ENCODE data around the gene C9orf50.

The C9orf50 gene

GRCh38 chr9:129630967-129631673 is 10.2 kb upstream of the C9orf50 start:
- DNase-seq, result peak in 1 of 2 donors; percentile 26

- peak; percentile 43 to 80 for DNase-seq
Measured at GRCh38 chr9:129629251-129629820, 8.4 kb upstream of the C9orf50 start.

GRCh38 chr9:129628709-129629108 is 7.8 kb upstream of the C9orf50 start:
- no peak for DNase-seq

DNA sequence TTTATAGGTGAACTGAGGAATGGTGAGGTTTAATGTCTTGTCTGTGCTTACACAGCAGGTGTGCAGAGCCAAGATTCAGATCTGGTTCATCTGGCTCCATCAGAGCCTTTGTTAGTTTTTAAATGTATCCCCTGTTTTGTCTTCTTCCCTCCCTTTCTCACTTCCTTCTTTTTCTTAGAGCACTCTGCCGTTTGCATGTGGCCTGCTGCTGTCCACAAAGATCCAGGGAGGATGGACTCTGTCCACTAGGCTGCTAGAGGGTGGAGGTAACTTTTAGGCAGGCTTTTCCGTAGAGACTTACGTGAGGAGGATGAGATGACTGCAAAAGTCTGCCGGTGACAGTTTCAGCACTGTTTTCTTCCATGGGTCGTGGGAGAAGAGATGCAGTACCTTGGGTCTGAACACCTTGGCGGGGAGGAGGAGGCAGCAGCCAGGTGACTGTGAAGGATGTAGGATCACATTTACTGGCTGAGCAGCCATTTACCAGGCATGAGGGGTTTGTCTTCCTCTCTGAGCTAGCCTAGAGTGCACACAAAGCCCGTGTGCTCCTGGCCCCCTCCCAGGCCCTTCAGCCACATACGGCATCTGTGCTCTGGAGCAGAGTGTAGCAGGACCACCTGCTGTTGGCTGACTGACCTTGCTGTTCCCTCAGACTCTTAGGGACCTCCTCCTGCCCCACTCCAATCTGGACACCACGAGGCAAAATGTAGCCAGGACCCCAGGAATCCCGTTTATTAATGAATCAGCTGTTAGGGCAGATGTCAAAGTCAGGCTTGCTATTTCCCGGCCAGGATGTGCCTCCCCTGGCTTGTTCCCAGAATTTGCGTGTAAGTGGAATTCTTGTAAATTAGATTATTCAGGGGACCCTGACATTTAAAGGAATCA is 6.9 kb upstream of the C9orf50 start:
- no peak for DNase-seq

DNA sequence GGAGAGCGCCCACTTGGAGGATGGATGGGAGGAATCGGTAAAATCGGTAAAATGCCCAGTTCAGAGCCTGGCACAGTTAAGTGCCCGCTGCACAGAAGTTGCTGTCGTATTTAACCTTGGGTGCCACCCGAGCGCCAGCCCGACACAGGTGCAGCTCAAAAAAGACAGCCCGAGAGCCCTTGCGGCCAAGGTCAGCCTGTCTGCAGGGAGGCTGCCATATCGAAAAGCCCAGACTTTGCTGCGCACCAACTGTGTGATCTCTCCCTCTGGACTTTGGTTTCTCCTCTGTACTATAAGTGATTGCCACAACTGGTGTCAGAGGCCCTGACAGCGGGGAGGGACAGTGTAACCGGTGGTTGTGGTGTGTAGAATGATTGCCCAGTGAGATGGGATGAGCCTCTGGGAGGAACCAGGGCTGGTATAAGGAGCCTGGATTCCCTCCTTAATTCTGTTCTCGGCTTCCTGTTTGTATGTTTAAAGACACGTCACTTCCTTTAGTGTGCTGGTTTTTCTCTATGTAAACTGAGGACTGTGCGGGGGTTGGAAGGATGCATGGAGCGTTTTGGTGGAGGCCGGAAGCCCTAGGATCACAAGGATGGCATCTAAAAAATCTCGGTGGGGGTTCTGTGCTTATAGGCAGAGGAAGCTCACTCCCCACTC is 5.9 kb upstream of the C9orf50 start:
- peak in 1 of 2 donors; percentile 33 for DNase-seq

DNA sequence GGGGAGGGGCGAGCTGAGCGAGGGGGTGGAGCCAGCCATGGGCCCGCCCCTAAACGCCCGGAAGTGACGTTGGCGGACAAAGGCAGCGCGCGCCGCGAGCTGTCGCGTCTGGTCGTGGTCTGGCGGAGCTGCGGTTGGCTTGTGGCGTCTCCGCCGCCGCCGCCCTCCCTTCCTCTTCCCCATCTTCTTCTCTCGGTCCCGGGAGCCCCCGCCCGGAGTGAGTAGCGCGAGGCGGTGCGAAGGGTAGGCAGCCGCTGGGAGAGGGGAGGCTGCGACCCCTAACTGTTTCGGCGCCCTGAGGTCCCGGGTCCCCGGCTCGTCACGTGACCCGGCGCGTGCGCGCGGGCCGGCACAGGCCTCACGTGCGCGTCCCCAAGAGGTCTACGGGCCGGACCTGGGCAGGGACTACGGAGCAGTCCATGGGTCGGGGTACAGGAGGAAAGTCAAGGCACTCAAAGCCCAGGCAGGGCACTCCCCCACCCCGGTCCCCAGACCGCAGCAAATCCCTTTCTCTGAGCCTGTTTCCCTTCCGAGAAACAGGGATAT is 5.3 kb upstream of the C9orf50 start, which contains the start of gene NTMT1:
Gene NTMT1, plus strand, starts transcription at position 85 of the 546 bp plus-strand sequence. CDS start 6,541 bp downstream, outside the sequence.
- DNase-seq, result peak; percentile 75 to 91

DNA sequence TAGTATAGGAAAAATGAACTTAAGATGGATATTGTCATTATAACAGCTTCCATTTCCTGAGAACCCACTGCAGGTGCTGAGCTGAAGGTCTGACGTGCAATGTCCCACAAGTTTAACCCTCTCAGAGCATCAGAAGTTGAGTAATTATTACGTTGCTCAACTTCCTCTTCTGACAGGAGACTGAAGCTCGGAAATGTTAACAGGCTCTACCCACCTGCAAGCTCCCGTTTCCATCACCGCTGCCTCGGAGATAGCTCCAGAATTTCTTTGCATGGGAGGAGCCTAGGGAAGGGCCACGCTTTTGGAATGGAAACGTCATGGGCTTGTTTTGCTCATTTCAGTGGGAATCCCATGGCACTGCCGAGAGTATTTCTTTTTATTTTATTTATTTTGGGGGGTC is 4.0 kb upstream of the C9orf50 start:
- peak; percentile 68 to 74 for DNase-seq

DNA sequence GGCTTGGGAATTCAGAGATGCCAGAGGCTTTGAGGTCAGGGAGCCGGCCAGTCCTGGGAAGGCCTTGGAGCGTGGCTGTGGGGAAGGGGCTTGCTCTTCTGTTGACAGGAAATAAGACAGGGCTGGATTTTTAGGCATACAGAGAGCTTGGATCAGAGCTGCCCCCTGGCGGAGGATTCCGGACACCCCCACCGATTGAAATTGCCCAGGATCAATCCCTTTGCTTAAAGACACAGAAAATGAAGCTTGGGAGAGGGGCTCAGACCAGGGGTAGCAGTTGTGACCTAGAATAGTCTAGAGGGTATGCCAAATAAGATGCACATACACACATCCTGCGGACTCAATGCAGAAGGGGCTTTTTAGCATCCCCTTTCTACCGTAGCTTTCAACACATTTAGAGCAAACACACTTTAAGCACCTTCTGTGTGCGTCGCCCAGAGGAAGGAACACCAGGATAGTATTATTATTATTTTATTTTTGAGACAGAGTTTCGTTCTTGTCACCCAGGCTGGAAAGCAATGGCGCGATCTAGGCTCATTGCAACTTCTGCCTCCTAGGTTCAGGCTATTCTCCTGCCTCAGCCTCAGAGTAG is 3.4 kb upstream of the C9orf50 start:
- peak in 1 of 2 donors; percentile 69 for DNase-seq

- DNase-seq, result peak; percentile 90 to 92
Measured at GRCh38 chr9:129623331-129623730, 2.4 kb upstream of the C9orf50 start.

- DNase-seq, result peak in 1 of 2 donors; percentile 18
Measured at GRCh38 chr9:129619787-129620668, 873 bp downstream of the C9orf50 start.

DNA sequence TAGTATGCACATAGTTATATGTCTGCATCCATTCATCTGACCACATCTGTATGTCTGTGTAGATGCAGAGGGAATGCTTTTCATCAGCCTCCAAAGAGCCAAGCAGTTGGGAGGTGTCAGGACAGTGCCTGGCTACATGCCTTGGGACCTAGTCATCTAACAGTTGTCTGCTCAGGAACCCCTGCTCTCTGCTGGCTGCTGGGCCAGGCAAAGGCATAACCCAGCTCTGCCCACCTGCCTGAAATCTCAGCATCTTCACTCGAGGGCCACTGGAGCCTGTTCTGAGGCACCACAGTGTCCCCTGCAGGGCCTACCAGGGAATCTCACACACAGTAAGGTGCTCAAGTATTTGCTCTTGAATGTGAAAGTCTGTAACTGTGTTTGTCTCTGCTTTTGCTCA is 3.7 kb downstream of the C9orf50 start:
- DNase-seq, result no peak

GRCh38 chr9:129615407-129616285 is 5.3 kb downstream of the C9orf50 start:
- DNase-seq, result no peak

GRCh38 chr9:129614932-129615331 is 6.0 kb downstream of the C9orf50 start:
- DNase-seq, result no peak

DNA sequence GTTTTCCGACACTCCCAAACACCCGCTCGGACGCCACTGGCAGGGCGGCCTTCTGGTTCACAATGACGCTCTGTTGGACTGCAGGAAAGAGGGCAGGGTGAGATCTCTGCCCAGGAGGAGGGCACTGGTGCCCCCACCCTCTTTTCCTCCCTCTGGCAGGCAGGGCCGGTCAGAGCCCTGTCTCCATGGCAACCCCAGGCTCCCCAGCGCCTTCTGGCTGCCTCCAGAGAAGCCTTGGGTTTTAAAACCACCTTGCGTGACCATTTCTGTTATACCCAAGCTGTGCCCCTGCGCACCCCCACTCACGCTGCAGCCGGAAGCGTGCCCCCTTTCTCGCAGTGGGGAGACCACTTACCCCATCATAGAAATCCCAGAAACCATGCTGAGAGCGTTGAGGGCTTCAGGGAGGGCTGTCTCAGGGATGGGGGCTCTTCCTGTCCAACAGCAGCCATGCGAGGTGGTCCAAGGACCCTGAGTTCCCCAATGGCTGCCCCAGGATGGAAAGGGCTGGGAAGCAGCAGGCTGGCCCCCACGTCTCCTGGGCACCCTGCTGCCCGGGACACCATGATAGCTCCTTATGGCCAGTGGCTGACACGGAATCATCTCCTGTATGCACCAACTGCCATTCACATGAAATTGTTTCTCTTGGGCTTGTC is 7.3 kb downstream of the C9orf50 start:
- DNase-seq, result no peak

GRCh38 chr9:129612815-129613519 is 7.9 kb downstream of the C9orf50 start:
- no peak for DNase-seq

DNA sequence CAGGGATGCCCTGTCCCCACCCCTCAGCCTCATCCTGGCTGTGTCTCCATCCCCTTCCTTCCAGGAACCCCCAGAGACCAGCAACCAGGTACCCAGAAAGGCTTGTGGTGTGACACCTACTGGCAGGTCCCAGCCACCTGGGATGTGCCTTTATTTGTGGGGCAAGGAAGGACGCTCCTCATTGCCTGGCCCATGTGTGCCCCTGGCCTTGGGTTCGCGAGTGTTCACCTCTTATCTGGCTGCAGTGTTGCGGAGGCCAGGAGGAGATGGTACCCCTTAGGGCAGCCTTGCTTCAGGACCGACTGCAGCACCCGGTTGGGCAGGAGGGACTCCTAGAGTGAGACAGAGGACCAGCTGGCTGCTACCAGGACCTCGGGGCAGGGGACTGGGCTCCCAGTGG is 8.8 kb downstream of the C9orf50 start:
- no peak for DNase-seq

DNA sequence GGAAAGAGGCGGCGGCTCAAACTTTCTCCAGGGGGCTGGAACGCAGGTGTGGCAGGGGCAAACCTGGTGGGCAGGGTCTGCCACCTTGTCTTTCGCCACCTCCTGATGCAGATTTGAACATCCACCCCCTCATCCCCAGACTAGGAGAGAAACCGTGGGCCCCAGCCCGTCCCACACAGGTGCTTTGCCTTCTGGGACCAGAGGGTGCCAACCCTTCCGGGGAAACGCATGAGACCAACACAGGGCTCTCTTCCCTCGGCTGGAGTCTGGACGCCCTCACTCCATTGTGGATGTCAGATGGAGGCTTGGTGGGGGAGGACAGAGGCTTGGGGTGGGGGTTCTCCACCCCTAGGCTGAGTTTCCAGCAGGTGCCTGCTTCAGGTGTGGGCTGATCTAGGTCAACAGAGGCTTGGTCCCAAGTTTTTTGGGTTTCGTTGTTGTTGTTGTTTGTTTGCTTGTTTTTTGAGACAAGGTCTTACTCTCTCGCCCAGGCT is 9.5 kb downstream of the C9orf50 start:
- no peak for DNase-seq

- peak; percentile 41 to 75 for DNase-seq
Measured at GRCh38 chr9:129610473-129611306, 10.2 kb downstream of the C9orf50 start.

Data from inflammatory macrophage treated with lipopolysaccharide for 1 hour (primary cell).